ENCODE data around the gene LRRC55.

LRRC55 gene

GRCh38 chr11:57154739-57155138, 27.0 kb upstream of the LRRC55 start:
- H3K4me3 ChIP-seq (ENCODE audit: low read depth, low read length) = no peak overlapping the region
- no peak for TF ChIP-seq CTCF (IDR thresholded peaks at IDR 0.05; ENCODE audit: low read depth, low read length)

- H3K4me3 ChIP-seq (ENCODE audit: low read depth, low read length) = no peak overlapping the region
- no peak for TF ChIP-seq CTCF (IDR thresholded peaks at IDR 0.05; ENCODE audit: low read depth, low read length)
Measured at GRCh38 chr11:57155400-57155799, 26.4 kb upstream of the LRRC55 start.

GRCh38 chr11:57155838-57156607, 25.7 kb upstream of the LRRC55 start:
- H3K4me3 ChIP-seq (ENCODE audit: low read depth, low read length) = no peak overlapping the region
- no peak for TF ChIP-seq CTCF (IDR thresholded peaks at IDR 0.05; ENCODE audit: low read depth, low read length)

GRCh38 chr11:57156928-57157327, 24.8 kb upstream of the LRRC55 start:
- TF ChIP-seq CTCF (IDR thresholded peaks at IDR 0.05; ENCODE audit: low read depth, low read length) = no peak
- H3K4me3 ChIP-seq (ENCODE audit: low read depth, low read length) = no peak overlapping the region

GRCh38 chr11:57157624-57158023, 24.1 kb upstream of the LRRC55 start:
- H3K4me3 ChIP-seq (ENCODE audit: low read depth, low read length) = no peak overlapping the region
- TF ChIP-seq CTCF (IDR thresholded peaks at IDR 0.05; ENCODE audit: low read depth, low read length) = no peak

GRCh38 chr11:57158180-57158579, 23.6 kb upstream of the LRRC55 start:
- TF ChIP-seq CTCF (IDR thresholded peaks at IDR 0.05; ENCODE audit: low read depth, low read length) = no peak
- H3K4me3 ChIP-seq (ENCODE audit: low read depth, low read length) = no peak overlapping the region

GRCh38 chr11:57158599-57158998, 23.2 kb upstream of the LRRC55 start:
- no peak for TF ChIP-seq CTCF (IDR thresholded peaks at IDR 0.05; ENCODE audit: low read depth, low read length)
- H3K4me3 ChIP-seq (ENCODE audit: low read depth, low read length) = no peak overlapping the region

Measured in WI38 (cell line).